CD4-positive, alpha-beta T cell treated with Interleukin-17A for 4 hours (primary cell): Measurements from ENCODE around the gene SLC16A3.
"Not testable (repeated sequence)": the region's sequence is repeated elsewhere in the genome, so short reads cannot be mapped to it uniquely, and the experiment has no call there.

Experiments
- DNase-seq: peaks from one replicate; pipeline ENCODE4 v3.0.0-alpha.2; 2020; ENCODE audit warnings: mixed read lengths

Gene SLC16A3

DNA sequence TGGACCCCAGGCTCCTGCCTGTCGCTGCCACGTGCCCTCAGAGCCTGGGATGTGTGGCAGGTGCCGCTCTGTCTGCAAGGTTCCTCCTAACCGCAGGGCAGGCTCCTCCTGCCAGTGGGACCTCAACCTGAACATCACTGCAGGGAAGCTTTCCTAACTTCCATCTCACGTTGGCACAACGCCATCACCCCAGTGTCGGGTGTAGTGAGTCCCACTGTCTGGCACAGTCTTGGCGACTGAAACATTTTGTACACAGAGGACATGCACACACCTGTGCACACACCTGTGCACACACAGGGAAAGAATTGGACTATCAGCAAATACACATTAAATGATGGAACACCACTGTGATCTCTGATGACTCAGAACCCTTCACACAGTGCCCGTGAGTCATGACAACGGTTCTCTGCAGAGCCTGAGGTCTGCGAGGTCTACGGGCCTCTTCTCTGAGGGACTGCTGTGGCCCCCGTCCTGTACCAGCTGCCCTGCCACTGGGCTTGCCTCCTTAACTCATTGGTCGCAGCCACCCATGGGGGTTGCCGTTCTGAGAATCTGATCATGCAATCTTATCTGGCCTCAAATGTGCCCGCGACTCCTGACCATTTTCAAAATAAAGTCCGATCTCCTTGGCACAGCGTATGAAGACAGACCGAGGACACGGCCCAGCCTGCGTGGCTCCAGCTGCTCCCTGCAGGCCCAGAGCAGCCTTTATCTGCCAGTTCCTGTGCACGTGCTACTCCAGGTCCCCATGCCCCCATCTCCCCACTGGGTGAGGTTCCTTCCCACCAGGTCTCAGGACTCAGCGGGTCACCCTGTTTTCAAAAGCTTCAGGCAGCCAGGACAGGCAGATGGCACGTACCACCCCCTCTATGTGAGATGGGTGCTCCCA lies 23.8 kb upstream of the SLC16A3 start:
- DNase-seq: peak; percentile 52

GRCh38 chr17:82205720-82206508 lies 22.9 kb upstream of the SLC16A3 start:
- peak; percentile 85 for DNase-seq

DNA sequence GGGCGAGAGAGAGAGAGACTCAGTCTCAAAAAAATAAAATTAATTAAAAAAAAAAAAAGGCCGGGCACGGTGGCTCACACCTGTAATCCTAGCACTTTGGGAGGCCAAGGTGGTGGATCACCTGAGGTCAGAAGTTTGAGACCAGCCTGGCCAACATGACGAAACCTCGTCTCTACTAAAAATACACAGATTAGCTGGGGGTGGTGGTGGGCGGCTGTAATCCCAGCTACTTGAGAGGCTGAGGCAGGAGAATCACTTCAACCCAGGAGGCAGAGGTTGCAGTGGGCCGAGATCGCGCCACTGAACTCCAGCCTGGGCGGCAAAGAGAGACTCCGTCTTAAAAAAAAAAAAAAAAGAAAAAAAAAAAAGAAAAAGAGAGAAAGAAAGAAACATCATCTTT lies 18.2 kb upstream of the SLC16A3 start:
- not testable (repeated sequence) for DNase-seq

GRCh38 chr17:82212331-82213250 lies 16.3 kb upstream of the SLC16A3 start, which contains the start of gene CCDC57:
Gene CCDC57 (minus strand): TSS chr17:82212842. CDS start chr17:82201944, 10,898 bp downstream.
- DNase-seq: peak; percentile 72

- DNase-seq: no peak
Observed at GRCh38 chr17:82213251-82214011, 15.4 kb upstream of the SLC16A3 start.

DNA sequence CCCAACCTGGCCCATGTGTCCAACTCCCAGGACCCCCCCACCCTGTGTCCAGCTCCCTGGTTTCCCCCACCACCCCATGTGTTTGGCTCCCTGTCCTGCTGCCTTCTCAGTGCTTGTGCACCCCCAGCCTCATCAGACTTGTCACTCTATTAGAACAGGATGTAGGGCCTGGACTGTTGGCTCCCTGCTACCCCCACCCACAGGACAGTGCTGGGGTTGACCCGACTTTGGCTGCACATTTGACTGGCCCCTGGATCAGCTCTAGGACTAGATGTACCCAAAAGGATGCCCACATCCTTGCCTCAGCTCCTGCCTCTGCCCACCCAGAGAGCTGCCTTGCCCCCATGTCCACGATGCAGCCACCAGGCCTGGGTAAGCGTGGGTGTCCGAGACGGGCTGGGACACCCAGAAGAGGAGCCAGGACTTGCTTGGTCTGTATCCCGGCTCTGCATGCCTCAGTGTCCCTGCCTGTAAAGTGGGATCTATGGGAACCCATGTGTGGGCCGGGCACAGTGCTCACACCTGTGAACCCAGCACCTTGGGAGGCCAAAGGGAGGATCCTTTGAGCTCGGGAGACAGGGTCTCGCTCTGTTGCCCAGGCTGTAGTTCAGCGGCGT lies 14.7 kb upstream of the SLC16A3 start:
- no peak for DNase-seq

DNA sequence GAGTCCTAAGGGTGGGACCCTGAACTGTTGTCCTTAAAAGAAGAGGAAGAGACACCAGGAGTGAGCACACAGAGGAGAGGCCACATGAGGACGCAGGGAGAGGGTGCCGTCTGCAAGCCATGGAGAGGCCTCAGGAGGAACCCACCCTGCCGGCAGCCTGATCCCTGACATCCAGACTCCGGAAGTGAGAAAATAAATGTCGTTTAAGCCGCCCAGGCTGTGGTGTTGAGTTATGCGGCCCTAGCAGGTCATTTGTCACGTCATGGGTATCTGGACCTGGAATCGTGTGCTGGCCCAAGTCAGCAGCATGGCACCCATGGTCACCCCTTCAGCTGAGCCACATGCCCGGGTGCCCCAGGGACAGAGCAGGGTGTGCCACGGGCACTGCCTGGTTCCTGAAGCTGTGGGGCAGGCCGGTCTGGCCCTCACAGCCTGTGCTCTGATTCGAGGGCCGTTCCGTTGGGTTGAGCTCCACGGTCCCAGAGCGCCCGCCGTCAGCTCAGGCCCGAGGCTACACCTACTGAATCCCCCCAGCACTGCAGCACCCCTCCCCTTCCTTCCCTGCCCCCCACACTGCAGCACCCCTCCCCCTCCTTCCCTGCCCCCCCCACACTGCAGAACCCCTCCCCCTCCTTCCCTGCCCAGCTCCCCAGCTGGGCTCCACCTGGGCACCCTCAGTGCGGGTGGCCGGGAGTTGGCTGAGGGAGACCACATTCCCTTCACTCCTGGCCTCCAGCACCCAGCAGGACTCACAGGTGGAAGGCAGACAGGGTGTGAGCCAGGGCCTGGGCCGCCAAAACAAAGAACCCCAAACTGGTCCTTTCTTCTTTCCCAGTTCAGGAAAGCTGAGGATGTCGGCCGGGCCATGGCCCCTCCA lies 13.5 kb upstream of the SLC16A3 start:
- no peak for DNase-seq

GRCh38 chr17:82215972-82216300 lies 12.9 kb upstream of the SLC16A3 start:
- DNase-seq: no peak

- DNase-seq: peak; percentile 40
Observed at GRCh38 chr17:82216301-82217119, 12.3 kb upstream of the SLC16A3 start.

GRCh38 chr17:82217120-82217529 lies 11.7 kb upstream of the SLC16A3 start:
- DNase-seq: no peak

DNA sequence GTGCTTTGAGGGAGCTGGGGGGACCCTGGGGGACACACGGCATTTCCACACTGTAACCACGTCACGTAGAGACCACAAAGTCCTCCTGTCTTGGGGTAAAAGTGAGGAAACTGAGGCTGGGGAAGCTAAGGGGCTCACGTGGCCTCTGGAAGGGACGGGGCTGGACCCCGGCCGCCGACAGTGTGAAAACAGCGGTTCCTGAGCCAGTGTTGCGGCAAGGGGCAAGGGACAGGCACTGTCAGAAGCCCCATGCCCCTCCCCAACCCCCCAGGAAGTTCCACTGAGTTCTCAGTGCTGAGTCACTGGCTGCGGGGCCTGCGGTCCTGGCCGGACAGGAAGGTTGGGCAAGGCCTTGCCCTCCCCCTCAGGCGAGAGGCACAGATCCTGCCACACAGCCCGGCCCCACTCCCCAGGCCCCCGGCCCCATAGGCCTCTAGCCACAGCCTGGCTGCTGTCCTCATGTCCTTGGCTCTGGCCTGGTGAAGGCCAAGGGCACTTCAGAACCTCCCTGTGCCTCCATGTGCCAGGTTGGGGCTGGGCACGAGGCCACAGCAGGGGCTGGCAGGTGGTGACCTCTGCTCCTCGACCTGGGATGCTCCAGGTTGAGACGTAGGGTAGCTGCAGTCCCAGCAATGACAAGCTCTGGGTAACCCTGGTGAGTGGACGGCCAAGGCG lies 11.2 kb upstream of the SLC16A3 start:
- no peak for DNase-seq

DNA sequence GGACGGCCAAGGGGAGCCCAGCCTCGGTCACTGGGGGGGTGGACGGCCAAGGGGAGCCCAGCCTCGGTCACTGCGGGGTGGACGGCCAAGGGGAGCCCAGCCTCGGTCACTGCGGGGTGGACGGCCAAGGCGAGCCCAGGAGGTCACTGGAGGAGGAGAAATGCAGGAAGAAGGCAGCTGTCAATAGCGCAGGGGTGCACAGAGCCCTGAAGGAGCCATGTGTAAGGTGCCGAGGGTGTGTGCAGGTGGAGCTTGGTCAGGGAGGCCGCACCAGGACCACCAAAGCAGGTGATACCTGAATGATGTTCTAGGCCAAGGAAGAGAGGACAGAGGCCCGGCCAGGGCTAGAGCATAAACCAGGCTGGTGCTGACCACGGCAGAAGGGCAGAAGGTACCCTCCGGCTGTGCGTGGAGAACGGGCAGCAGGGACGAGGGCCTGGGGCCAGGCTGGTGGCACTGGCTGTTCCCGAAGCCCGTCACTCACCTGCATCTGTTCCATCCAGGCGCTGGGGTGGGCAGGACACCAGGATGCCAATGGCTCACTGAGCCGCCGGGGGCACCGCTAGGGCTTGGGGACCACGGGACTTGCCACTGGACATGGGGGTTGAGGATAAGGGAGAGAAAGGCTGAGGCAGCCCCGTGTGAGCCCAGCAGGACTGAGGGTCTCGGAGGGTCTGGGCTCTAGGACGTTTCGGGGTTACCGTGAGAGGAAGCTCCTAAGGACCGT lies 10.3 kb upstream of the SLC16A3 start:
- DNase-seq: no peak

DNA sequence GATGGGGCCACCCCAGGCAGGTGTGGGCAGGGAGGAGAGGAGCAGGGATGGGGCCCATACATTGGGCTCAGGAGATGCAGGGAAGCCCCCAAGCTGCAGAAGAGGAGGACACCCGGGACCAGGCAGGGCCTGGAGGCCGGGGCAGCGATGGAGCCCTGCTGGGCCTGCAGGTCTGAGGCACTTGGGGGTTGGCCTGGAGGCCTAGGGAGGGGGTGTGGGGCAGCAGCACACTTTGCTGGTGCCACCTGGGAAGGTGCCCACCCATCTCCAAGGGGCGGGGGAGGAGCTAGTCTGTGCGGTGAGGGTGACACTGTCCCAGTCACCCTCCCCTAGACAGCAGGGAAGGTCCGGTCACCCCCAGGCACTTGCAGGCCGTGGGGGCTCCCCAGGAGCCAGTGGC lies 9.8 kb upstream of the SLC16A3 start:
- no peak for DNase-seq

- DNase-seq: no peak
Observed at GRCh38 chr17:82219753-82220709, 8.8 kb upstream of the SLC16A3 start.

DNA sequence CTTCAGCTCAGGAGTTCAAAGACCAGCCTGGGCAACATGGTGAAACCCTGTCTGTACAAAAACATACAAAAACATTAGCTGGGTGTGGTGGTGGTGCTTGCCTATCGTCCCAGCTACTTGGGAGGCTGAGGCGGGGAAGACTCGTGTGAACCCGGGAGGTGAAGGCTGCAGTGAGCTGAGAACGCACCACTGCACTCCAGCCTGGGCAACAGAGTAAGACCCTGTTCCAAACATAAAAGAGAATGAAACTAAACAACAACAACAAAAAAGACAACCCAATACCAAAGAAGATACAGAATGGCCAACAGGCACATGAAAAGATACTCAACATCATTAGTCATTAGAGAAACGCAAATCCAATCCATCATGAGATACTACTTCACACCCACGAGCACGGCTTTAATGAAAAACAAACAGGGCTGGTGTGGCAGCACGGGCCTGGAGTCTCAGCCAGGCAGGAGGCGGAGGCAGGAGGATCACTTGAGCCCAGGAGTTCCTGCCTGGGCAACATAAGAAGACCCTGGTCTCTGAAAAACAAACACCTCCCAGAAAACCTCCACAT lies 7.4 kb upstream of the SLC16A3 start:
- no peak for DNase-seq

DNA sequence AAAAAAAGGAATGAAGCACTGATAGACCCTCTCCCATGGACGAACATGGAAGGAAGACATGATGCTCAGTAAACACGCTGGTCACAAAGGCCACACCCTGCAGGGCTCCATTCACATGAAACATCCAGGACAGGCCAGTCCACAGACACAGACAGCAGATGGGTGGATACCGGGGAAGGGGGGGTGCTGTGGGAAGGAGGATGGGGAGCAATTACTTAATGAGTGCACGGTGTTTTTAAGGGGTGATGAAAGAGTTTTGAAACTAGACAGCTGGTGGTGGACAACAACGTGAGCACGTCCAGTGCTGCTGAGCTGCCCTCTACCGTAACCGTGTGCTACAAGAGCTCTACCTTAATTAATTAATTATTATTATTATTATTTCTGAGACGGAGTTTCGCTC lies 6.0 kb upstream of the SLC16A3 start:
- DNase-seq: no peak

DNA sequence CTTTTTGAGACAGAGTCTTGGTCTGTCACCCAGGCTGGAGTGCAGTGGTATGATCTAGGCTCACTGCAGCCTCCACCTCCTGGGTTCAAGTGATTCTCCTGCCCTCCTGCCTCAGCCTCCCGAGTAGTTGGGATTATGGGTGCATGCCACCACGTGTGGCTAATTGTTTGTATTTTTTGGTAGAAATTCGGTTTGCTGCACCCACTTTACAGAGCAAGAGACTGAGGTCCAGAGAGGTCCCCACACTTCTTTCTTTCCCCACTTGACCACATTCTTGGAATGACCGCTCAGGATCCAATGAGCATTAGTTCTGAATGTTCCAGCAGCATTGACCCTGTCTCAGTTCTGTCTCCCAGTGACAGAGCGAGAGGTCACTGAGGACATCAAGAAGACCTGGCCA lies 5.3 kb upstream of the SLC16A3 start:
- no peak for DNase-seq
